GM19324 (cell line): ENCODE data around the gene HNRNPH3.

ENCODE experiments used
- ATAC-seq: cut with Tn5 transposase; IDR thresholded peaks from one replicate; pipeline ENCODE4 v1.9.1; 2021; ENCODE audit warnings: mild to moderate bottlenecking, moderate library complexity; ENCODE audit not compliant: unreplicated experiment, low FRiP score

HNRNPH3 gene

DNA sequence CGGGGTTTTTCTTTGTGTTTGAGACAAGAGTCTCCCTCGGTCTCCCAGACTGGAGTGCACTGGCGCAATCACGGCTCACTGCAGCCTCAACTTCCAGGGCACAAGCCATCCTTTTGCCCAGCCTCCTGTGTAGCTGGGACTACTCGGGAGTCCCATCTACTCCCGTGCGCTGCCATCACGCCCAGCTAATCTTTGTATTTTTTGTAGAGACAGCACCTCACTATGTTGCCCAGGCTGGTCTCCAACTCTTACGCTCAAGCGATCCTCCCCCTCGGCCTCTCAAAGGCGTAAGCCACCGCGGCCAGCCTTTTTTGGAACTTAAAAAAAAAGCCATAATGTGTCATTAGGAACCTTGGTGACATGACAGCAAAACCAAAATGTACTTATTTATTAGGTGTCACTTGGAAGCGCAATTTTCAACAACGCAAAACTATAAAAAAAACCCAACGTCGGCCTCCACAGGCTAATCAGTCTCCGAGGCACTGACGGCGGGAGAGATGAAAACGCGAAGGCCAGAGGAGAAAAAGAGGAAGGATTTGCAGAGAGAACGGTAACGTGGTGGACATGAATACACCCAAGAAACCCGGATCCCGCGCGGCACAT, 911 bp upstream of the HNRNPH3 start:
- ATAC-seq: no peak

DNA sequence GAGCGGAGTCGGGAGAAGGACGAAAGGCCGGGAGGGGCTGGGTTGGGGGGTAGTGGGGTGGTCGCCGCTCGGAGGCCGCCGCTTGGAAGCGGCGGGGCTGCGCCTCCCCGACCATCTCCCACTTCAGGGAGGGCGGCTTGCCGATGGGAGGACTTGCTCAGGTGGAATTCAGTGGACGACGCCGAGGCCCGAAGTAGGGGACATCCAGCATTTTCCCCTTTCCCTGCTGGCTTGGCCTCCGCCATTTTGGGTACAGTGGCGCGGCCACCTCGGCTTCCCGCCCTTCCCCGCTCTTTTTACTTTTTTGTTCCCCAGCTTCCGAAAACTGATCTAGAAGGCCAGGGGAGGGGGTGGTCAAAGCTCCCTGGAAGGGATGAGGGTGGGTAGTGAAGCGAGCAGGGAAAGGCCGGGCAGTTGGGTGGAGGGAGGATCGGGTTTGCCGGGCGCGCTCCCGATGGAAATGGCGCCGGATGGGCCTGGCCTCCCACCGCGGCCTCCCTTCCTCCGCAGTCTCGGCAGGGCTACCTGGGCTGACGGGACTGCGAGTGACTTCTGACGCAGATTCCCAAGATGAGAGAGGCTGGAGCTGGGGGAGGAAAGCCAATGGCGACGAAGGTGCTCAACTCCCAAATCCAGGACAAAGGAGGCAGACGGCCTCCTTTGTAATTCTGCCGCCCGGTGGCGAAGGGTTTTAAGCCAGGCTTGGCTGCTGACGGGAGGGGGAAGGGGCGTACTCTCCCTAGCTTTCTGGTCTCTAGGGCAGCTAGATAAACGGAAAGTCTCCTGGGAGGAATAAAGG, 594 bp downstream of the HNRNPH3 start, which contains the start of gene PBLD:
Gene PBLD, minus strand, starts transcription at position 670 of the 799 bp plus-strand sequence. CDS start 26,084 bp downstream, outside the sequence.
- peak; percentile 19 for ATAC-seq

DNA sequence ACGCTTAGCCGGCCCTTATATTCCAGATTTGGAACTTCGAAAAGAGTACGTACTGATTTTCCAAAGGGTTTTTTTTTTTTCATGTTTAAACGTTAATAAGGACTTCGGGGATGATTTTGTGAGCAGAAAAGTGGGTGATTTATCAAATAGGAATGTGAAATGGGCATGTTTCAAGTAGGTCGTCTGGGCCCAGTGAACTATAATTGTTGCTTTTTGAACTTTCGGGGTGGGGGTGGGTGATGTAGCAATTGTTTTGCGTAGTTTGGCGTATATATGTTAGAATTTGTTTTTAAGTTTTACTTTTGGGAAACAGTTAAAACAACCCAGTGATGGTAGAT, 1.2 kb downstream of the HNRNPH3 start:
- ATAC-seq: no peak

DNA sequence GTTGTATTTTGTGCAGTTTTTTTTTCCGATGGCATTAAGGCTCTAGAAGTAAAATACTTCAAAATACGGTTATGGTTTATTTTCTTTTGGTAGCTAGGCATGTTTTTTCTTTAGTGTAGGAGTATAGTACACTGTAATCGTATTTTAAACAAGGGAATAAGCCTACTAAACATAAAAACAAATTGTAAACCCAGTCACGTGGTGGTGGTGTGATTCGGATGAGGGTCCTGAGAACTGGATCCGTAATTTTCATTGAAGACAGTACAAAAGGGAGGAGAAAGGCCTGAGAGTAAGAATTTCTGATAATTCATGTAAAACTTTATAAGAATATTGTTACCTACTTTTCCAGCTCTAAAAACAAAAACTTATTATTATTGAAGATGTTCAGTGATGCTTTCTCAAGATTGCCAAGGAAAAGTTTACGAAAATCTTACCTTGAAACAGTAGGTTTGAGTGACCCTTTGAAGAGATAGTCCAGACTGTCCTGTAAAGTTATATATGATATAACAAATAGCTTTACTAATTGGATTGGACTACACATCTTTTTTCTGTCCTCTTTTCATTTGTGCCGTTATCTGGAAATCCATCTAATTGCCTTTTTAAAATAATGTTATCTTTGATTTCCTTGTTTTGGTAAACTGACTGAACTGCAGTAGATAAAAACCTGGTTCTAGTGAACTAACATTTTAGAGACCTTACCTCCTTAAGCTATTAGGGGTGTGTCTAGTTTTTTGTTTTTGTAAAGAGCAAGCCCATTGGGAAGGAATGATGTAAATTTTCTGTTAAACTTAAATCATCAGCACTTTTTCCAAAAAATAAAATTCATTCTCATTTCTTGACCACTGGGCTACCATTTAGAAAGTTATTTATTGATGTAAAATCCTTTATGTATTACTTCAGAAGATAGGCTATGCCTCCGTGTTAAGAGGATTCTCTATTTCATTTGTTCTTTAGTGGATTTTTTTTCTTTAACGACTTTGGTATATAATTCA, 1.9 kb downstream of the HNRNPH3 start:
- no peak for ATAC-seq

DNA sequence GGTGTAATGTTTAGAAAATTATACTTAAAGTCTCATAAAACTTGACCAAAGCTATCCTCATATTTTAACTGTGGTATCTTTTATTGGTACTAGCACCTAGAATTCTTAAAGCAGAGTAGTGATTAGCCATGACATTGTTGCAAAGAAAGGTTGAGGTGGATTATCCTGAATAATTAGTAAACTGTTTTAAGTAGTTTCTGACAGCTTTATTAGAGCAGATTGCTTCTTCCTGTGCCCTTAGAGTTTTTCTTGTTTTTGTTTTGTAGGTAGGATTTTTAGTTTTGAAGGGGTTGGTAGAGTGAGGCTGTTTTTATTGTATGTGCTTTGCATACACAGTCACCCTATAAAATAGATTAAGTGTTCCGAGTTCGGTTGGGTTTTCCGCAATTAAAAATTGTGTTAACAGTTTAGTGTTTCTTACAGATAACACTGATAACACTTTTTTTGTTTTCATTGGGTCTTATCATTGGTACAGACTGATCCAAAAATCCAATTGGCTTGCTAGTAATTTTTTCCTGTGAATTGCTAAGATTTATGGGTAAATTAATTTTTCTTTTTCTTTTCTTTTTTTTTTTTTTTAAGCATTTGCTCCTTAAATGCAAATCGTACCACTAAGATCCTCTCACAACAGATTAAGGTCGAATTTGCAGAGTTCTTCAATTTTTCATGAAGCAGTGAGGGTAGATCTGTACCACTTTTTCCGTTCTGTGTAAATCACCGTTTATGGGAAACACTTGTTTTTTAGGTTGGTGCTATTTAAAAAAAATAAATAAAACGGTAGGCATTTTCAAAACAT, 3.0 kb downstream of the HNRNPH3 start:
- no peak for ATAC-seq

DNA sequence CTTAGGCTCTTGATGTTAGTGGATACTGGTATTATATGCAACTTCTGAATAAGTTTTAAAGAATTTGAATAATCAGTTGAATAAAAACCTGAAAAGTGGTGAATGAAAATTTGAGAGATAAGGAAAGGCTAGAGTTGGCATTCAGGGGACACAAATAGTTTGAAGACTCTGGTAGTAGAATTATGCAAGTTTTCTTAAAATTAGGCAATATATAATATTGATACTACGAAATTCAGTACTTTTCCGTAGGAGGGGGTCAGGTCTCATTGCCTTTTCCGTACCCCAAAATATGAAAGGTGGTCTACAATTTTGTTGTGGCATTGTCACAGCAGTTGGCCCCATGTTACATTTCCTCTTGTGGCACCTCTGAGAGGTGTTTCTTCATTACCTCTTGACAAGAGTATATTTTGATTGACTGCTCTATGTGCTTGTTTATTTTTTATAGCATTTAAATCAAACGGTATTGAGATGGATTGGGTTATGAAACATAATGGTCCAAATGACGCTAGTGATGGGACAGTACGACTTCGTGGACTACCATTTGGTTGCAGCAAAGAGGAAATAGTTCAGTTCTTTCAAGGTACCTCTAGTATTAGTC, 5.0 kb downstream of the HNRNPH3 start:
- no peak for ATAC-seq

DNA sequence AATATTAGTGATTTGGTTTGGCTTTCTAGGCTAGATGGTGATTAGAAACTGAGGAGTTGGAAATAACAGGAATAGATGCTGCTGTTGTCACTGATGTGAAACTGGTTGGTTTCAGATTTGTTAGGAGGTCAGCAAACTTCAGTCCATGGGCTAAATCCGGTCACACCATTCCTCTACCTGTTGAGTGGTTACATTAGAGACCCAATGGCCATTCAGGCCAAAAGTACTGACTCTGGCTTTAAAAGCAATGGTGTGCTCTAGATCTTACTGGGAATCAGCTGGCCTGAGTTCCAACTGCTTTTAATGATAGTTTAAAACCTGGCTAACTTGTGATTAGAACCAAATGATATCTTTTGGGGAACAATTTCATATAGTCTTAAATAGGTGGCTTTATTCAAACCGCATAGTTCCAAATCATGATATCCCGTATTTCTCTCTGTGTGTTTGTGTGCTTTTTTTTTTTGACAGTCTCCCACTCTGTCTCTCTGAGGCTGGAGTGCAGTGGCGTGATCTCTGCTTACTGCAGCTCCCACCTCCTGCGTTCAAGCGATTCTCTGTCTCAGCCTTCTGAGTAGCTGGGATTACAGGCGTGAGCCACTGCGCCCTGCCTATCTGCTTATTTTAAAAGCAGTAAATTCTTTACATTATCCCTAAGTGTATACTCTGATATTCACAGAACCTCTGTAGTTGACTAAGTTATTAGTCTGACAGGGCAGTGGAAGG, 8.7 kb downstream of the HNRNPH3 start:
- ATAC-seq: no peak

DNA sequence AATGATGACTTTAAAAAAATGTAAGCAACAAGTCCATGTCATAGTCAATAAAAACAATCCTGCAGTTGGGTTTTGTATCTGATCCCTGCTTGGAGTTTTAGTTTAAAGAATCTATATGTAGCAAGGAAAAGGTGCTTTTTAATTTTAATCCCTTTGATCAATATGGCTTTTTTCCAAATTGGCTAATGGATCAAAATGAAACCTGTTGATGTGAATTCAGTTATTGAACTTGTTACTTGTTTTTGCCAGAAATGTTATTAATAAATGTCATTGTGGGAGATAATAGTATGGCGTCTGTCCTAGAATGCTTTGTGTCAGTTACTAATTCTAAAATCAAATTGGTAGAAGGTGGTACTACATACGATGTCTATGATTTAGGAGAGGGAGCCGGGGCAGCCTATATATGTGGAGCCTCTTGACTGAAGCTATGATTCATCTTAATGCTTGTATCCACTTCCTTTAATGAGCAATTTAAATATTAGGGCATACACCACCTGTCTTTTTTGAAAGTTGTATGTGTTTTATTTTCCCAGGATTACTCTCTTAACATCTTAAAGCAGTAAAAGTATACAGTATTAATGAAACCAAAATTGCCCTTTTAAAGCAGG, 11.1 kb downstream of the HNRNPH3 start:
- ATAC-seq: no peak

DNA sequence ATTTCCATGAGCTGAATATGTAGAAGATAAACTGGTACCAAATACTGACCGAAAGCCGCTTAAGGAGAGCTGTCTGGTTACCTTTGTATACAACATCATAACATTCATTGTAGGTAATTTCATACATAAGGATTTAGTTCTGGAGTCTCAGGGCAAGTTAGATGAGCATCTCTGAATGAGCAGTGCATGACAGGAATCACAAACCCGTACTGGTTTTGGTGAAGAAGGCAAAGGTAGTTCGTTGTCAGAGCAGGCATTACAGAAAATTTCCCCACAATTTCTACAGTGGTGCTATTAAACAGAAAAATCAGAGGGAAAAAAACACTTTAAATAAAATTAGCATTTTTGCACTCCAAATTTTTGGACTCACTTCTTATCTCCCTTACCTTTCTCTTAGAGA, 13.8 kb downstream of the HNRNPH3 start:
- ATAC-seq: no peak

DNA sequence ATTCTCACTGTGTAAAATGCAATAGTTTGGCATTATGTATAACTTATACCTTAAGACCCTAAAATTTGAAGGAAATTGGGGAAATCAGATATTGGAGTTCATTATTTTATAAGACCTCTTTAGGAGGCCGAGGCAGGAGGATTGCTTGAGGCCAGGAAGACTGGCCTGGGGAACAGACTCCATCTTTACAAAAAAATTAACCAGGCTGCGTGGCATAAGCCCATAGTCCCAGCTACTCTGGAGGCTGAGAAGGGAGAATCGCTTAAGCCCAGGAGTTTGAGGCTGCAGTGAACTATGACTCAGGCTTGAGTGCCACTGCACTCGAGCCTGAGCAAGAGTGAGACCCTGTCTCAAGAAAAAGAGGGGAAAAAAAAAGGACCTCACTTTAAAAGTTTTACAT, 14.9 kb downstream of the HNRNPH3 start:
- no peak for ATAC-seq

DNA sequence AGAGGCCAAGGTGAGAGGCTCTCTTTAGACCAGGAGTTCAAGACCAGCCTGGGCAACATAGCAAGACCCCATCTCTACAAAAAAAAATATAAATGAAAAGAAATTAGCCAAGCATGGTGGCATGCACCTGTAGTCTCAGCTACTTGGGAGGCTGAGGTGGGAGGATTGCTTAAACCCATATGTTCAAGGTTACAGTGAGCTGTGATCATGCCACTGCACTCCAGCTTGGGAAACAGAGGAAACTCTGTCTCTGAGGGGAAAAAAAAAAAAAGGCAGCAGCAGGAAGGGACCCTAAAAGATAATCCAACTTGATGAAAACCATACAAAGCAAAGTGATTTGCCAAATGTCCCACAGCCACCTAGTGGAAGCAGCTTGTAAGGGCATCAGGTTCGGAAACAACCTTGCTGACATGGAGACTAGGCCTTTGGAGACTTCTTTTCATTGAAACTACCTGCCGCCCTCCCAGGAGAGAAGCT, 16.4 kb downstream of the HNRNPH3 start:
- ATAC-seq: no peak

DNA sequence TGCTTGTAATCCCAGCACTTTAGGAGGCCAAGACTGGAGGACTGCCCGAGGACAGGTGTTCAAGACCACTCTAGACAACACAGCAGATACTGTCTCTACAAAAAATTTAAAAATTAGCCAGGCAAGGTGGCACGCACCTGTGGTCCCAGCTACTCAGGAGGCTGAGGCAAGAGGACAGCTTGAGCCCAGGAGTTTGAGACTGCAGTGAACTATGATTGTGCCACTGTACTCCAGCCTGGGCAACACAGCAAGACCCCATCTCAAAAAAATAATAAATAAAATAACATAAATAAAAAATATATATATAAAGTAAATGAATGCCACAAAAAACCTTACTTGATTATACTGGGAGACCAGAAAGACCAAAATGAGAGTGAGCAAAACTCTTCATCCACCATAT, 21.7 kb downstream of the HNRNPH3 start:
- ATAC-seq: no peak

DNA sequence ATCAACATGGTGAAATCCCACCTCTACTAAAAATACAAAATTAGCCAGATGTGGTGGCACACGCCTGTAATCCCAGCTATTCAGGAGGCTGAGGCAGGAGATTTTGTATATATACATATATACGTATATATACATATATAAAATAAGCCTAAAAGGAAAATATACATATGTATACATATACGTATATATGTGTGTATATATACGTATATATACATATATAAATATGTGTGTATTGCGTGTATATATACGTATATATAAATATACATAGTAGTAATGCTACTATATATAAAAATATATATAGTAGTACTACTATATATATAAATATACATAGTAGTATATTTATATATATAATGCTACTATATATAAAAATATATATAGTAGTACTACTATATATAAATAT, 27.3 kb downstream of the HNRNPH3 start:
- ATAC-seq: no peak

DNA sequence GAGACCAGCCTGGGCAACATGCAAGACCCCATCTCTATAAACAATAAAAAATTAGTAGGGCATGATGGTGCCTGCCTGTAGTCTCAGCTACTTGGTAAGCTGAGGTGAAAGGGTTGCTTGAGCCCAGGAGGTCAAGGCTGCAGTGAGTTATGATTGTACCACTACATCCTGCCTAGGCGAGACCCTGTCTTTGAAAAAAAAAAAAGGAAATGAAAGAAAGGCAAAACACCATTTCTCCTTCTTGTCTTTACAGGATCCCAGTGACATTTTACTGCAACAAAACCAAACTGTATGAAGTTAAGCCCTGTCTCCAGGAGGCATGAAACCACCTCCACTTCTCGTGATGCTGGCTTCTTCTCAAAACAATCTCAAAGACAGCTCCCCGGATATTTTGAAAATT, 30.7 kb downstream of the HNRNPH3 start:
- ATAC-seq: no peak

DNA sequence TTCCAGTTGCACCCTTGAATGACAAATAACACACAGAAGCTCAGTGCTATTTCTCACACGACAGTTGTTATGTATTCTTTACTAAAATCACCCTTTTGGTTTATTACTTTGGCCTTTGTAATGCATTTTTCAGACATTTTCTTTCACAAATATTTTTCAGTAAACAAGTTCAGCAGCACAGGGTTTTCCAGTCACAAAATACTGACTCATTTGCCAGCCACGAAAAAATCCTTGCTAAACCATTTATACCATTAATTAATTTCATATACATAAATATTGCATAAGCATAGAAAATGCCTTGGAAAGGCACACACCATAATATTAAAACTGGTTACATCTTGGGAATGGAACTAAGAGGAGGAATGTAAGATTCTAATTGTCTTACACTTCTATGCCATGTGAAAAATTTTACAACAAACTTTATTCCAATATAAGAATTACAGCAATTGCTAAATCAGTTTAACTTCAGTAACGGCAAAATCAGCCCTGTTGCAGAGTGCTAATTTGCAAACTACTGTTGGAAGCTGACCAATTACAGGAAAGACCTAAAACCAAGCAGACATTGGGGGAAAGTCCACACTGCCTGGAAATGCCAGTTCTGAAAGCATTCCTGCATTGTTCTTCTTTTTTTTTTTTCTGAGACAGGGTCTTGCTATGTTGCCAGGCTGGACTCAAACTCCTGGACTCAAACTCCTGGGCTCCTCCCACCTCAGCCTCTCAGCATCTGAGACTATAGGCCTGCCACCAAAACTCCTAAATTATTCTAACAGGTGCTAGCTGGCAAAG, 32.4 kb downstream of the HNRNPH3 start:
- no peak for ATAC-seq

DNA sequence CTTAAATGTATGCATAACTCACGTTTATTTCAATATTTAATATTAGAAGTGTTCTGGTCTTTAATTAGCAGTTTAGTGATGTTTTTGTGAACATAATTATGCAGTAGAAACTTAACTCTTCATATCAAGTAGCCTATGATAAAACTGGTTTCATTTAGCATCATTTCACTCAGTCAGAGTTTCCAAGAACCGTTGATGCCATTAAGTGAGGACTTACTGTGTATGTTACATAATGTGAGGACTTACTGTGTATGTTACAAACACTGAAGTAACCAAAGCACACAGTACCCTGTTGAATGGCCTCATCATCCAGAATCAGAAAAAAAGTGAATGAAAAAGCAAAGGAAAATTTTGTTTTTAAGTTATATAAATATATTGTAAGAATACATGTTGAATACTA, 33.7 kb downstream of the HNRNPH3 start:
- no peak for ATAC-seq

DNA sequence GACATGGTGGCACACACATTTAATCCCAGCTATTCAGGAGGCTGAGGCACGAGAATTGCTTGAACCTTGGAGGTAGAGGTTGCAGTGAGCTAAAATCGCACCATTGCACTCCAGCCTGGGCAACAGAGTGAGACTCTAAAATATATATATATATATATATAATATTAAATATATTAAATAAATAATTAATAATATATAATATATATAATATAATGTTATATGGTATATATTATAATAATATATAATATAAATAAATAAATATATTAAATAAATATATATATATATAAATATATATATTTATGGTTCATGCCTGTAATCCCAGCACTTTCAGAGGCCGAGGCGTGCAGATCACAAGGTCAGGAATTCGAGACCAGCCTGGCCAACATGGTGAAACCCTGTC, 34.7 kb downstream of the HNRNPH3 start:
- ATAC-seq: no peak

DNA sequence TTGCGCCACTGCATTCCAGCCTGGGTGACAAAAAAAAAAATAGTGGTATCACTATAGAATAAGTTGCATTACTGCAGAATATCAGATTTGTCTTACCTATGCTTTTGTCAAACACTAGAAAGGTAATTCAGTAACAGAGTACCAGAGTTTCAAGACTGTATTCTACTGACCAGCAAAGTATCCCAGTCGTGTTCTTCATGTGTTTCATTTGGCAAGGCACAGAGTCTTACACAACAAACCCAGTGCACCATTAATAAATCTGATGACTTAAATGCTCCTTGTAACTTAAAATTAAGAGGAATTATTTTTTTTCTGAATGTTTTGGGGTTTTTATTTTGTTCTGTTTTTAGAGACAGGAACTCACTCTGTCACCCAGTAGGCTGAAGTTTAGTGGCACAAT, 35.3 kb downstream of the HNRNPH3 start:
- ATAC-seq: no peak
